H9 (cell line): ENCODE data around the gene TFIP11. TPM values are rescaled to one million over a fixed set of nuclear protein-coding genes. Genes with fewer than 3 reads are reported as not detected.

Source experiments
- DNase-seq: peaks from one replicate; pipeline ENCODE4 v3.0.0-alpha.2; 2017
- H2AFZ ChIP-seq: one replicate; pipeline ENCODE4 v1.6.1; 2013; ENCODE audit warnings: mild to moderate bottlenecking, low read length, control low read depth, moderate library complexity
- H2AK5ac ChIP-seq: 2 replicates; pipeline ENCODE4 v1.6.1; 2013; ENCODE audit warnings: low read length, control low read depth, mixed read lengths; ENCODE audit not compliant: insufficient read length
- H2BK120ac ChIP-seq: one replicate; pipeline ENCODE4 v1.6.1; 2013; ENCODE audit warnings: low read depth, mild to moderate bottlenecking, low read length, control low read depth, inconsistent platforms; ENCODE audit not compliant: poor library complexity, severe bottlenecking
- H2BK12ac ChIP-seq: 2 replicates; pipeline ENCODE4 v1.6.1; 2013; ENCODE audit warnings: low read length, control low read depth, mixed read lengths, low read depth; ENCODE audit not compliant: insufficient read length
- H2BK15ac ChIP-seq: 2 replicates; pipeline ENCODE4 v1.6.1; 2013; ENCODE audit warnings: low read depth, low read length, control low read depth
- H2BK20ac ChIP-seq: one replicate; pipeline ENCODE4 v1.6.1; 2013; ENCODE audit warnings: low read depth, mild to moderate bottlenecking, low read length, control low read depth, inconsistent platforms; ENCODE audit not compliant: poor library complexity, severe bottlenecking
- H2BK5ac ChIP-seq: 2 replicates; pipeline ENCODE4 v1.6.1; 2013; ENCODE audit warnings: low read length, control low read depth, mixed read lengths; ENCODE audit not compliant: insufficient read length
- H3K14ac ChIP-seq: 2 replicates; pipeline ENCODE4 v1.6.1; 2013; ENCODE audit warnings: low read length, control low read depth; ENCODE audit not compliant: insufficient read depth
- H3K18ac ChIP-seq: 2 replicates; pipeline ENCODE4 v1.6.1; 2013; ENCODE audit warnings: low read depth, mild to moderate bottlenecking, mixed read lengths, low read length, control low read depth; ENCODE audit not compliant: insufficient read length
- H3K23ac ChIP-seq: 2 replicates; pipeline ENCODE4 v1.6.1; 2013; ENCODE audit warnings: low read length, control low read depth, mixed read lengths, low read depth; ENCODE audit not compliant: insufficient read length
- H3K23me2 ChIP-seq: 2 replicates; pipeline ENCODE4 v1.6.1; 2013; ENCODE audit warnings: low read depth, mild to moderate bottlenecking, mixed read lengths, low read length, control low read depth; ENCODE audit not compliant: insufficient read length, poor library complexity, severe bottlenecking
- H3K27ac ChIP-seq: 2 replicates; pipeline ENCODE4 v1.5.1; 2013; ENCODE audit warnings: low read length, control low read depth, mixed read lengths, low read depth; ENCODE audit not compliant: insufficient read length
- H3K27me3 ChIP-seq: 2 replicates; pipeline ENCODE4 v1.6.1; 2013; ENCODE audit warnings: low read length, control low read depth, inconsistent platforms; ENCODE audit not compliant: insufficient read depth
- H3K4ac ChIP-seq: 2 replicates; pipeline ENCODE4 v1.6.1; 2013; ENCODE audit warnings: low read depth, mild to moderate bottlenecking, control low read depth, inconsistent platforms, low read length, moderate library complexity
- H3K4me1 ChIP-seq: 2 replicates; pipeline ENCODE4 v1.6.1; 2013; ENCODE audit warnings: low read length, control low read depth, inconsistent platforms; ENCODE audit not compliant: insufficient read depth
- H3K4me2 ChIP-seq: 2 replicates; pipeline ENCODE4 v1.6.1; 2013; ENCODE audit warnings: low read length, control low read depth, mixed read lengths; ENCODE audit not compliant: insufficient read length, insufficient read depth
- H3K56ac ChIP-seq: 2 replicates; pipeline ENCODE4 v1.6.1; 2013; ENCODE audit warnings: low read depth, mild to moderate bottlenecking, mixed read lengths, low read length, control low read depth; ENCODE audit not compliant: insufficient read length
- H3K79me1 ChIP-seq: 2 replicates; pipeline ENCODE4 v1.6.1; 2013; ENCODE audit warnings: low read depth, mild to moderate bottlenecking, moderate library complexity, low read length, control low read depth, inconsistent platforms; ENCODE audit not compliant: insufficient read depth, poor library complexity, severe bottlenecking
- H3K79me2 ChIP-seq: 2 replicates; pipeline ENCODE4 v1.6.1; 2013; ENCODE audit warnings: low read length, control low read depth, inconsistent platforms; ENCODE audit not compliant: insufficient read depth
- H3K9ac ChIP-seq: 2 replicates; pipeline ENCODE4 v1.6.1; 2013; ENCODE audit warnings: low read length, control low read depth, mixed read lengths; ENCODE audit not compliant: insufficient read length; ENCODE audit errors: extremely low read depth
- H3K9me3 ChIP-seq: one replicate; pipeline ENCODE4 v1.6.1; 2013; ENCODE audit warnings: low read depth, low read length, inconsistent platforms; ENCODE audit not compliant: control insufficient read depth
- H3T11ph ChIP-seq: one replicate; pipeline ENCODE4 v1.6.1; 2013; ENCODE audit warnings: mild to moderate bottlenecking, low read length, control low read depth, inconsistent platforms
- H4K20me1 ChIP-seq: one replicate; pipeline ENCODE4 v1.6.1; 2013; ENCODE audit not compliant: control insufficient read depth, insufficient read length, insufficient read depth
- H4K5ac ChIP-seq: 2 replicates; pipeline ENCODE4 v1.6.1; 2013; ENCODE audit warnings: low read depth, mild to moderate bottlenecking, mixed read lengths, low read length, control low read depth; ENCODE audit not compliant: insufficient read length
- H4K8ac ChIP-seq: replicated peaks from 2 replicates; pipeline ENCODE4 v1.6.1; 2013; ENCODE audit warnings: low read length, control low read depth, mixed read lengths, low read depth; ENCODE audit not compliant: insufficient read length
- H4K91ac ChIP-seq: 2 replicates; pipeline ENCODE4 v1.6.1; 2013; ENCODE audit warnings: low read depth, mild to moderate bottlenecking, moderate library complexity, mixed read lengths, low read length, control low read depth; ENCODE audit not compliant: insufficient read length
- H3K27ac Mint-ChIP-seq, 3 experiments: 2 replicates in 2 of 3; 3 replicates in 1 of 3; pipeline ENCODE4 v1.8.0; 2020 to 2021; ENCODE audit warnings: mixed read lengths in 3 of 3, mild to moderate bottlenecking in 1 of 3, moderate library complexity in 1 of 3
- H3K27me3 Mint-ChIP-seq: 2 replicates; pipeline ENCODE4 v1.8.0; 2021; ENCODE audit warnings: low read depth, mild to moderate bottlenecking, moderate library complexity, mixed read lengths
- H3K36me3 Mint-ChIP-seq, 3 experiments: 2 replicates in 2 of 3; 3 replicates in 1 of 3; pipeline ENCODE4 v1.8.0; 2020 to 2021; ENCODE audit warnings: low read depth in 3 of 3, mixed read lengths in 3 of 3; ENCODE audit not compliant: insufficient read depth in 1 of 3
- H3K4me1 Mint-ChIP-seq, 2 experiments: 2 replicates each; pipeline ENCODE4 v1.8.0; 2020; ENCODE audit warnings: mixed read lengths in 2 of 2
- H3K4me3 Mint-ChIP-seq, 2 experiments: 2 replicates in 1 of 2; 3 replicates in 1 of 2; pipeline ENCODE4 v1.8.0; 2020 to 2021; ENCODE audit warnings: mild to moderate bottlenecking in 2 of 2, mixed read lengths in 2 of 2, moderate library complexity in 1 of 2
- H3K9me3 Mint-ChIP-seq, 2 experiments: 2 replicates in 1 of 2; 3 replicates in 1 of 2; pipeline ENCODE4 v1.8.0; 2020; ENCODE audit warnings: mild to moderate bottlenecking in 2 of 2, mixed read lengths in 2 of 2, moderate library complexity in 1 of 2
- WGBS: extraction: QIAGEN DNeasy Blood & Tissue Kit; methylation state at CpG from one replicate; pipeline ENCODE4 v1.1.7; 2013; ENCODE audit warnings: missing lambda C conversion rate, low lambda C conversion rate, mixed read lengths; ENCODE audit not compliant: insufficient read length; ENCODE audit errors: extremely low coverage; 5-methylcytosine and 5-hydroxymethylcytosine counted together
- total RNA-seq: library from RNA; stranded (reverse); gene quantifications from 2 replicates; pipeline ENCODE4 v1.2.1, GENCODE V29; 2021
- TF ChIP-seq, protein P1 (sequence below): fragments of 200-600 bp; sonication (generic); conservative IDR thresholded peaks from 3 replicates; pipeline ENCODE4 v1.8.0; 2021; ENCODE audit warnings: antibody characterized with exemption, mild to moderate bottlenecking

Gene TFIP11
- total RNA-seq, 1 experiment from 2014 or later: 36.4 TPM

DNA sequence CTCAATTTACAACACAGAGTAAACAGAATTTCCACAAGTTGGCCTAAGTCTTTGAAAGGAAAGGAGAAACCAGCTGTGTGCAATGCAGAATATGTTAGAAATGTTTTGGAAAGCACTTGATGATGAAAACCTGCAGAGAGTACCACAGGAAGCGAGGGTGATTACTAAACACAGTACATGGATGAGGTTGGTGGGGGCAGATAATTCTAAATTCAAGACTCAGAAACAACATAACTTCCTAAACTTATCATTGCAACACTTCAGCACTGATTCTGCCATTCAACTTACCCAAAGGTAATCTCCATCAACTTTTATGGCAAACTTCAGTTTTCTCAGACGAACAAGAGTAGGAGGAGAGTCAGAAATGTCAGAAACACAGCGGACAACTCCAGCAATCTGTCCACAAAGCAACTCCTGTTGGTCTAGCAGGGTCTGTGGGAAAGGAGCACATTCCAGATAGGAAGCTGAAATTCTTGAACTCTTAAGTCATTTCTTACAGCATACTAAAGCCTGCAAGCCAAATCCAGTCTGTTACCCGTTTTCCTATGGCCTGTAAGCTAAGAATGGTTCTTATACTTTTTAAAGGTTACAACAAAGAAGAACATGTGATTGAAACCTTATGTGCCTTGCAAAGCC lies 35.5 kb downstream of the TFIP11 start:
- Mint-ChIP-seq H3K27me3 (no peaks in the 10 kb centered on the region), H3K36me3 (peaks cover 20 to 73% (median 59%) of the 10 kb centered on the region in 3 experiments; a peak in 6 of 7 replicates), H3K9me3 (no peaks in the 10 kb centered on the region), H3K4me1 (peaks cover 19 to 21% of the 10 kb centered on the region in 2 experiments), H3K4me3 (no peak overlapping the region), H3K27ac (no peak overlapping the region; a peak in 1 of 7 replicates)
- no peaks in the 10 kb centered on the region for H3K9me3 ChIP-seq
- no peak overlapping the region for H3K4me2 ChIP-seq
- H3K14ac ChIP-seq: no peak overlapping the region
- no peaks in the 10 kb centered on the region for H3K27me3 ChIP-seq
- no CpG with 5 or more reads among the region's 4 CpGs for WGBS
- DNase-seq: no peak
- H2BK5ac ChIP-seq: no peak overlapping the region
- TF ChIP-seq, protein P1, sequence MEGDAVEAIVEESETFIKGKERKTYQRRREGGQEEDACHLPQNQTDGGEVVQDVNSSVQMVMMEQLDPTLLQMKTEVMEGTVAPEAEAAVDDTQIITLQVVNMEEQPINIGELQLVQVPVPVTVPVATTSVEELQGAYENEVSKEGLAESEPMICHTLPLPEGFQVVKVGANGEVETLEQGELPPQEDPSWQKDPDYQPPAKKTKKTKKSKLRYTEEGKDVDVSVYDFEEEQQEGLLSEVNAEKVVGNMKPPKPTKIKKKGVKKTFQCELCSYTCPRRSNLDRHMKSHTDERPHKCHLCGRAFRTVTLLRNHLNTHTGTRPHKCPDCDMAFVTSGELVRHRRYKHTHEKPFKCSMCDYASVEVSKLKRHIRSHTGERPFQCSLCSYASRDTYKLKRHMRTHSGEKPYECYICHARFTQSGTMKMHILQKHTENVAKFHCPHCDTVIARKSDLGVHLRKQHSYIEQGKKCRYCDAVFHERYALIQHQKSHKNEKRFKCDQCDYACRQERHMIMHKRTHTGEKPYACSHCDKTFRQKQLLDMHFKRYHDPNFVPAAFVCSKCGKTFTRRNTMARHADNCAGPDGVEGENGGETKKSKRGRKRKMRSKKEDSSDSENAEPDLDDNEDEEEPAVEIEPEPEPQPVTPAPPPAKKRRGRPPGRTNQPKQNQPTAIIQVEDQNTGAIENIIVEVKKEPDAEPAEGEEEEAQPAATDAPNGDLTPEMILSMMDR: no peak
- H4K5ac ChIP-seq: no peak overlapping the region
- no peak overlapping the region for H3K9ac ChIP-seq
- H2BK15ac ChIP-seq: no peak overlapping the region
- no peak overlapping the region for H4K8ac ChIP-seq
- H3K27ac ChIP-seq: no peak overlapping the region
- no peak overlapping the region for H4K91ac ChIP-seq
- no peaks in the 10 kb centered on the region; the same call in 1 of the 2 replicates for H3K4me1 ChIP-seq
- no peak overlapping the region for H3K18ac ChIP-seq
- no peak overlapping the region for H2AK5ac ChIP-seq
- H4K20me1 ChIP-seq: no peaks in the 10 kb centered on the region
- H3K79me1 ChIP-seq: peaks cover 6% of the 10 kb centered on the region
- no peak overlapping the region for H2BK20ac ChIP-seq
- no peak overlapping the region for H3T11ph ChIP-seq
- H3K23me2 ChIP-seq: no peaks in the 10 kb centered on the region
- no peak overlapping the region for H3K56ac ChIP-seq
- H2AFZ ChIP-seq: no peak overlapping the region
- H2BK12ac ChIP-seq: no peak overlapping the region
- peaks cover 2% of the 10 kb centered on the region; the same call in 1 of the 2 replicates for H3K79me2 ChIP-seq
- H3K4ac ChIP-seq: no peak overlapping the region
- H2BK120ac ChIP-seq: no peak overlapping the region
- no peak overlapping the region for H3K23ac ChIP-seq
